Measurements from ENCODE around the gene VWF.
"Not testable (repeated sequence)": the region's sequence is repeated elsewhere in the genome, so short reads cannot be mapped to it uniquely, and the experiment has no call there.

The VWF gene

GRCh38 chr12:6102021-6102420, 22.4 kb downstream of the VWF start:
- DNase-seq, result not testable (repeated sequence)

GRCh38 chr12:6099316-6099715, 25.2 kb downstream of the VWF start:
- DNase-seq, result no peak

- no peak for DNase-seq
These were observed 27.1 kb downstream of the VWF start for GRCh38 chr12:6097411-6097810.

GRCh38 chr12:6096527-6096926, 27.9 kb downstream of the VWF start:
- no peak for DNase-seq

GRCh38 chr12:6095269-6095668, 29.2 kb downstream of the VWF start:
- DNase-seq, result no peak

- no peak for DNase-seq
These were observed 30.7 kb downstream of the VWF start for GRCh38 chr12:6093764-6094163.

- no peak for DNase-seq
These were observed 31.4 kb downstream of the VWF start for GRCh38 chr12:6092784-6093722.

GRCh38 chr12:6091786-6092566, 32.5 kb downstream of the VWF start:
- no peak for DNase-seq

GRCh38 chr12:6090803-6091202, 33.7 kb downstream of the VWF start:
- DNase-seq, result no peak

GRCh38 chr12:6088921-6089747, 35.3 kb downstream of the VWF start:
- peak; percentile 87 for DNase-seq

- no peak for DNase-seq
These were observed 38.2 kb downstream of the VWF start for GRCh38 chr12:6086316-6086715.

GRCh38 chr12:6085841-6086240, 38.6 kb downstream of the VWF start:
- no peak for DNase-seq

GRCh38 chr12:6084969-6085450, 39.5 kb downstream of the VWF start:
- DNase-seq, result no peak

GRCh38 chr12:6084261-6084968, 40.1 kb downstream of the VWF start:
- DNase-seq, result no peak

GRCh38 chr12:6083601-6084000, 40.9 kb downstream of the VWF start:
- no peak for DNase-seq

GRCh38 chr12:6082613-6083012, 41.9 kb downstream of the VWF start:
- no peak for DNase-seq

GRCh38 chr12:6080149-6081045, 44.1 kb downstream of the VWF start:
- DNase-seq, result no peak

GRCh38 chr12:6078398-6079096, 45.9 kb downstream of the VWF start:
- DNase-seq, result no peak

GRCh38 chr12:6077692-6078083, 46.8 kb downstream of the VWF start:
- DNase-seq, result no peak

All from NCI-H146 (cell line).